NB4 (cell line): Measurements from ENCODE around the gene NOX4.

ENCODE experiments used
- DNase-seq: peaks from one replicate; pipeline ENCODE4 v3.0.0; 2010; ENCODE audit warnings: low read depth
- H3K4me3 ChIP-seq: one replicate; pipeline ENCODE4 v1.5.1; 2011; ENCODE audit warnings: mild to moderate bottlenecking, low read depth, low read length, moderate library complexity
- MYC ChIP-seq: IDR thresholded peaks from 2 replicates; pipeline ENCODE4 v1.6.1; 2011; ENCODE audit warnings: low read depth, low read length
- POLR2A ChIP-seq: IDR thresholded peaks from 2 replicates; pipeline ENCODE4 v1.6.1; 2011; ENCODE audit warnings: mild to moderate bottlenecking; ENCODE audit not compliant: insufficient read length; ENCODE audit errors: extremely low read depth
- TF ChIP-seq, protein P1 (sequence below): IDR thresholded peaks from 2 replicates; pipeline ENCODE4 v1.6.1; 2011; ENCODE audit warnings: low read depth, low read length
- TF ChIP-seq, protein P2 (sequence below): IDR thresholded peaks from one replicate; pipeline ENCODE4 v1.5.1; 2012; ENCODE audit warnings: low read depth, low read length

NOX4 gene

DNA sequence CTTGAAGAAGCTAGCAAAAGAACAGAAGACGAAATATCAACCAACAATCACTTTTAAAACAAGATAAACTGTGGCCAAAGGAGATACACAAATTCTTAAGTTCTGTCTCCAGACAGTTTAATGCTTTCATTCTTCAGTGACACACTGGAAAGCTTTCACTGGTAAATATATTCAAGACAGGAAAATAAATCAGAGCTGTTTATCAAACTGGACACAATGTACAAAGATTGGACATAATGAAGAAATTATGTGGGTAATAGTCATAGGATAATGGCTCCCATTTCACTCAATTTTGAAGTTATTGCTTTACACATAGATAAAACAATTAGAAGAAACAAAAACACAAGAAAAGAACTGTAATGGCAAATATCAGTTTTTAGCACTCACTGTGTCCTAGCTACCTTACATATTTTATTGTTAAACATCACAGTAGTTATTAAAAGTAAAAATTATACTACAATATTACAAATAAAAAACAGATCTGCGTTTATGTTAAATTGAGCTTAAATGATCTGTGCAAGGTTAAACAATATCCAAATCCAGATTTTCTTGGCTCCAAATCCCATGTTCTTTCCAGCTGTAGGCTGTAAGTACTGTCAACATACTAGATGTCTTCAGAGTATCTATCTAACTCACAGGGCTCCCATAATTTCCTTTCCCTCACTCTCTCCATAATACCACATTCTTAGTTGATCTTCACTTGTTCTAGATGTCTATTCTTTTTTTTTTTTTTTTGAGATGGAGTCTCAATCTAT lies 38.6 kb upstream of the NOX4 start:
- TF ChIP-seq, protein P1, sequence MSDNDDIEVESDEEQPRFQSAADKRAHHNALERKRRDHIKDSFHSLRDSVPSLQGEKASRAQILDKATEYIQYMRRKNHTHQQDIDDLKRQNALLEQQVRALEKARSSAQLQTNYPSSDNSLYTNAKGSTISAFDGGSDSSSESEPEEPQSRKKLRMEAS, result no peak
- TF ChIP-seq POLR2A (no peak), MYC (no peak)
- TF ChIP-seq, protein P2, sequence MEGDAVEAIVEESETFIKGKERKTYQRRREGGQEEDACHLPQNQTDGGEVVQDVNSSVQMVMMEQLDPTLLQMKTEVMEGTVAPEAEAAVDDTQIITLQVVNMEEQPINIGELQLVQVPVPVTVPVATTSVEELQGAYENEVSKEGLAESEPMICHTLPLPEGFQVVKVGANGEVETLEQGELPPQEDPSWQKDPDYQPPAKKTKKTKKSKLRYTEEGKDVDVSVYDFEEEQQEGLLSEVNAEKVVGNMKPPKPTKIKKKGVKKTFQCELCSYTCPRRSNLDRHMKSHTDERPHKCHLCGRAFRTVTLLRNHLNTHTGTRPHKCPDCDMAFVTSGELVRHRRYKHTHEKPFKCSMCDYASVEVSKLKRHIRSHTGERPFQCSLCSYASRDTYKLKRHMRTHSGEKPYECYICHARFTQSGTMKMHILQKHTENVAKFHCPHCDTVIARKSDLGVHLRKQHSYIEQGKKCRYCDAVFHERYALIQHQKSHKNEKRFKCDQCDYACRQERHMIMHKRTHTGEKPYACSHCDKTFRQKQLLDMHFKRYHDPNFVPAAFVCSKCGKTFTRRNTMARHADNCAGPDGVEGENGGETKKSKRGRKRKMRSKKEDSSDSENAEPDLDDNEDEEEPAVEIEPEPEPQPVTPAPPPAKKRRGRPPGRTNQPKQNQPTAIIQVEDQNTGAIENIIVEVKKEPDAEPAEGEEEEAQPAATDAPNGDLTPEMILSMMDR, result no peak
- DNase-seq, result no peak
- no peak overlapping the region for H3K4me3 ChIP-seq

DNA sequence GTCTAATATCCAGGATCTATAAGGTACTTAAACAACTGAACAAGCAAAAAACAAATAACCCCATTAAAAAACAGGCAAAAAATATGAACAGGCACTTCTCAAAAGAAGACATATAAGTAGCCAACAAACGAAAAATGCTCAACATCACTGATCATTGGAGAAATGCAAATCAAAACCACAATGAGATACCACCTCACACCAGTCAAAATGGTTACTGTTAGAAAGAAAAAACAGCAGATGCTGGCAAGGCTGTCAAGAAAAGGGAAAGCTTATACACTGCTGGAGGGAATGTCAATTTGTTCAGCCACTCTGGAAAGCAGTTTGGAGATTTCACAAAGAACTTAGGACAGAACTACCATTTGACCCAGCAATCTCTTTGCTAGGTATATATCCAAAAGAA lies 30.6 kb upstream of the NOX4 start:
- no peak overlapping the region for H3K4me3 ChIP-seq
- no peak for DNase-seq
- TF ChIP-seq, protein P2, result no peak
- TF ChIP-seq POLR2A (no peak), MYC (no peak)
- TF ChIP-seq, protein P1, result no peak

DNA sequence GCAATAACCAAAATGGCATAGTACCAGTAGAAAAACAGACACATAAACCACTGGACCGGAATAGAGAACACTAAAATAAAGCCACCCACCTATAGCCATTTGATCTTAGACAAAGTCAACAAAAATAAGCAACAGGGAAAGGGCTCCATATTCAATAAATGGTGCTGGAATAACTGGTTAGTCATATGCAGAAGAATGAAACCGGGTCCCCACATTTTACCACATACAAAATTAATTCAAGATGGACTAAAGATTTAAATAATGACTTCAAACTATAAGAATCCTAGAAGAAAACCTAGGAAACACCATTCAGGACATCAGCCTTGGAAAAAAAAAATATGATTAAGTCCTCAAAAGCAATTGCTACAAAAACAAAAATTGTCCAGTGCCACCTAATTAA lies 30.1 kb upstream of the NOX4 start:
- TF ChIP-seq, protein P2, result no peak
- TF ChIP-seq, protein P1, result no peak
- TF ChIP-seq MYC (no peak), POLR2A (no peak)
- no peak overlapping the region for H3K4me3 ChIP-seq
- no peak for DNase-seq

DNA sequence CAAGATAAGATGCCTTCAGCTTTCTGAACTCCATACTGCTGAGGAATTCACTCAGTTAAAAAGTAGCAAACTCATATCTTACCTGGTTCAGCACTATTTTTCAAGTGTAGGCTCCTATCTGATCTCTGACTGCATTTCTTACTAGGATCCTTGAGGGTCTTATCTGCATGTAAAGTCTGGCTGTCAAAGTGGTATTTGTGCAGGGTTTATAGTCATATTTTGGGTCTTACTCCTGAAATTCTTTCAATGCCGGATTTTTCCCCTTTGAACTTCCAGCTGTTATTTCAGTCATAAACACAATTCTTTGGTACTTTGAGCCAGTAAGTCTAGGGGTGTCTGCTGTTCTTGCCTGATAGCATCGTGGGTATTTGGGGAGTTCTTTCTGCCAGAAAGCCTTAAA lies 25.3 kb upstream of the NOX4 start:
- TF ChIP-seq, protein P2, result no peak
- TF ChIP-seq POLR2A (no peak), MYC (no peak)
- TF ChIP-seq, protein P1, result no peak
- H3K4me3 ChIP-seq, result no peak overlapping the region
- DNase-seq, result no peak

DNA sequence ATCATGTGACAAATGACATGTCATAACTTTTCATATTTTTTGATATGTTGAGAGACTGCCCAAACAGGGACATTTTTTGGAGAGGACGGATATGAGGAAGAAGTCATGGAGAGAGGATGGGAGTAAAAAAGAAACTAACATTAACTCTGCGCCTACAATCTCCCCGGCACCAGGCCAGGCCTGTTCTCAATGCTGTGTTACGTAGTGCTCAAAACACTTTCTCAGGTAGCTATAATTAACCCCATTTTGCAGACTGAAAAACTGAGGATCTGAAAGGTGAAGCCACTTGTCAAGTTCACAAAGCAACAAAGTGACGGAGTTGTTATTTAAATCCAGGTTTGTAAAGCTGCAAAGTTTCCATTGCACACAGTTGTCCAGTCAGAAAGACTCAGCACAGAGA lies 17.4 kb upstream of the NOX4 start:
- DNase-seq, result no peak
- no peak for TF ChIP-seq POLR2A
- TF ChIP-seq, protein P1, result no peak
- TF ChIP-seq MYC, result no peak
- TF ChIP-seq, protein P2, result no peak
- no peak overlapping the region for H3K4me3 ChIP-seq
